BE2C (cell line): ENCODE results near the gene PEX11G.
"Not testable (repeated sequence)": the region's sequence is repeated elsewhere in the genome, so short reads cannot be mapped to it uniquely, and the experiment has no call there.

Experiments
- DNase-seq: peaks from one replicate; pipeline ENCODE4 v3.0.0-alpha.2; 2020
- H3K27me3 ChIP-seq: fragments of 250-450 bp; sonication (Bioruptor Pico); 2 replicates; pipeline ENCODE4 v1.5.1; 2020; ENCODE audit warnings: mild to moderate bottlenecking
- H3K36me3 ChIP-seq: fragments of 250-450 bp; sonication (Bioruptor Pico); 2 replicates; pipeline ENCODE4 v1.5.1; 2020; ENCODE audit warnings: mild to moderate bottlenecking
- H3K4me1 ChIP-seq: fragments of 250-450 bp; sonication (Bioruptor Pico); 2 replicates; pipeline ENCODE4 v1.5.1; 2020
- H3K4me3 ChIP-seq: 2 replicates; pipeline ENCODE4 v1.5.1; 2011; ENCODE audit warnings: low read depth, low read length
- H3K9me3 ChIP-seq: fragments of 250-450 bp; sonication (Bioruptor Pico); 2 replicates; pipeline ENCODE4 v1.5.1; 2020
- CTCF ChIP-seq: IDR thresholded peaks from 2 replicates; pipeline ENCODE4 v1.5.1; 2012; ENCODE audit warnings: mild to moderate bottlenecking, low read depth, low read length

Gene PEX11G

GRCh38 chr19:7455600-7456296 lies 33.1 kb downstream of the PEX11G start:
- H3K4me3 ChIP-seq, result no peak overlapping the region
- no peak for DNase-seq
- H3K36me3 ChIP-seq, result peaks cover 23% of the 10 kb centered on the region
- H3K4me1 ChIP-seq, result no peaks in the 10 kb centered on the region
- TF ChIP-seq CTCF, result no peak
- H3K9me3 ChIP-seq, result no peaks in the 10 kb centered on the region
- H3K27me3 ChIP-seq, result no peaks in the 10 kb centered on the region

GRCh38 chr19:7454998-7455397 lies 33.8 kb downstream of the PEX11G start:
- DNase-seq, result no peak
- Histone ChIP-seq H3K4me1 (no peaks in the 10 kb centered on the region), H3K9me3 (no peaks in the 10 kb centered on the region), H3K4me3 (no peak overlapping the region), H3K27me3 (no peaks in the 10 kb centered on the region), H3K36me3 (peaks cover 23% of the 10 kb centered on the region)
- no peak for TF ChIP-seq CTCF

- H3K4me3 ChIP-seq, result no peak overlapping the region
- H3K4me1 ChIP-seq, result no peaks in the 10 kb centered on the region
- no peak for DNase-seq
- H3K36me3 ChIP-seq, result peaks cover 15% of the 10 kb centered on the region
- H3K9me3 ChIP-seq, result no peaks in the 10 kb centered on the region
- no peak for TF ChIP-seq CTCF
- H3K27me3 ChIP-seq, result no peaks in the 10 kb centered on the region
Observed at GRCh38 chr19:7450243-7451223, 38.3 kb downstream of the PEX11G start.

GRCh38 chr19:7449391-7450070 lies 39.3 kb downstream of the PEX11G start:
- not testable (repeated sequence) for H3K4me3 ChIP-seq, H3K4me1 ChIP-seq, H3K27me3 ChIP-seq, H3K9me3 ChIP-seq, DNase-seq
- peaks cover 16% of the 10 kb centered on the region for H3K36me3 ChIP-seq

- H3K27me3 ChIP-seq, result no peaks in the 10 kb centered on the region
- H3K9me3 ChIP-seq, result no peaks in the 10 kb centered on the region
- peaks cover 18% of the 10 kb centered on the region for H3K36me3 ChIP-seq
- no peak overlapping the region for H3K4me3 ChIP-seq
- no peak for DNase-seq
- TF ChIP-seq CTCF, result no peak
- H3K4me1 ChIP-seq, result no peaks in the 10 kb centered on the region
Observed at GRCh38 chr19:7447648-7448047, 41.2 kb downstream of the PEX11G start.

GRCh38 chr19:7445104-7445503 lies 43.7 kb downstream of the PEX11G start:
- DNase-seq, result no peak
- H3K36me3 ChIP-seq, result peaks cover 20% of the 10 kb centered on the region
- no peak for TF ChIP-seq CTCF
- no peaks in the 10 kb centered on the region for H3K4me1 ChIP-seq
- H3K27me3 ChIP-seq, result no peaks in the 10 kb centered on the region
- H3K9me3 ChIP-seq, result no peaks in the 10 kb centered on the region
- H3K4me3 ChIP-seq, result no peak overlapping the region
